Stimulated activated CD8-positive, alpha-beta memory T cell treated with anti-CD3 and anti-CD28 coated beads, Interleukin-4, amount 100 ng/mL, for 48 hours (primary cell): ENCODE data around the gene MACO1.
"Not testable (repeated sequence)": the region's sequence is repeated elsewhere in the genome, so short reads cannot be mapped to it uniquely, and the experiment has no call there.

ENCODE experiments used
- DNase-seq: peaks from one replicate; pipeline ENCODE4 v3.0.0-alpha.2; 2020

The MACO1 gene, protein sequence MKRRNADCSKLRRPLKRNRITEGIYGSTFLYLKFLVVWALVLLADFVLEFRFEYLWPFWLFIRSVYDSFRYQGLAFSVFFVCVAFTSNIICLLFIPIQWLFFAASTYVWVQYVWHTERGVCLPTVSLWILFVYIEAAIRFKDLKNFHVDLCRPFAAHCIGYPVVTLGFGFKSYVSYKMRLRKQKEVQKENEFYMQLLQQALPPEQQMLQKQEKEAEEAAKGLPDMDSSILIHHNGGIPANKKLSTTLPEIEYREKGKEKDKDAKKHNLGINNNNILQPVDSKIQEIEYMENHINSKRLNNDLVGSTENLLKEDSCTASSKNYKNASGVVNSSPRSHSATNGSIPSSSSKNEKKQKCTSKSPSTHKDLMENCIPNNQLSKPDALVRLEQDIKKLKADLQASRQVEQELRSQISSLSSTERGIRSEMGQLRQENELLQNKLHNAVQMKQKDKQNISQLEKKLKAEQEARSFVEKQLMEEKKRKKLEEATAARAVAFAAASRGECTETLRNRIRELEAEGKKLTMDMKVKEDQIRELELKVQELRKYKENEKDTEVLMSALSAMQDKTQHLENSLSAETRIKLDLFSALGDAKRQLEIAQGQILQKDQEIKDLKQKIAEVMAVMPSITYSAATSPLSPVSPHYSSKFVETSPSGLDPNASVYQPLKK

DNA sequence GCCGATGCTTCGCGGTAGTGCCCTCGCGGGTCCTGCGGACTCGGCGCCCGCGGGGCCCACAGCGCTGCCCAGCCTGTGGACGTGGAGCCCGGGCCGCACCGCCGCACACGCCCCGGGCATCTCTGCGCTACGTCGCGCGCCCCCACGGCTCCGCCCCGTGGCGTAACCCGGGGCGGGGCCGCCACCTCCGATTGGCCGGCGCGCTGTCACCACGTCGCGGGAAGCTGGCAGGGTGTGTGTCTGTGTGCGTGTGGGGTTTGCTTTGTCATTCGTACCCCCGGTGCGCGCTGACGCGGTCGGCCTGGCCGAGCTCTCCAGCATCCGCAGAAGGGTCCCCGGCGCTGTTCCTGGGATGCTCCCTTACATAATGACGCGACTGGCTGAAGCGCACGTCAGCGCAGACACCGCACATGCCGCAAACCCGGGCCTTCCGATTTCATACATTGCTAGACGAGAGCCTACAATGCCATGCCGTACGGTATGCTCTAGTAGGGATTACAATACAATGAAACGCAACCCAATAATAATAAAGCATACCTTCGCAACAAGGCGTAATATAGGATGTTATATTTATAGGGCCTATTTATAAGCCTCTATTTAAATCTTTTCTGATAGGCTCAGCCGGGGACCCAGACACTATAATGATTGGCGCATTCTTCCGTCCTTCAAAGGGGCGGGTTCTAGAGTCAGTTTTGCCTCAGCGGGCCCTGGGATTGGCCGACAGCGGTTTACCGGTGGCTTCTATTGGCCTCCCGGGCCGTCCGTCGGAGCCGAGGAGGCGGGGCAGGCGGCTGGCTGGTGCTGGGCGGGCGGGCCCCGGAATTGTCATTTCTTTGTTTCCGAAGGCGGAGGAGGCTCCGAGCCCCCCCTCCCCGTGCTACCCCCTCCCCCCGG, at the start of gene MACO1:
TSS of gene MACO1 (plus strand) at position 825 of the 894 bp plus-strand sequence. CDS start 202 bp downstream, outside the sequence.
- peak; percentile 98 for DNase-seq

DNA sequence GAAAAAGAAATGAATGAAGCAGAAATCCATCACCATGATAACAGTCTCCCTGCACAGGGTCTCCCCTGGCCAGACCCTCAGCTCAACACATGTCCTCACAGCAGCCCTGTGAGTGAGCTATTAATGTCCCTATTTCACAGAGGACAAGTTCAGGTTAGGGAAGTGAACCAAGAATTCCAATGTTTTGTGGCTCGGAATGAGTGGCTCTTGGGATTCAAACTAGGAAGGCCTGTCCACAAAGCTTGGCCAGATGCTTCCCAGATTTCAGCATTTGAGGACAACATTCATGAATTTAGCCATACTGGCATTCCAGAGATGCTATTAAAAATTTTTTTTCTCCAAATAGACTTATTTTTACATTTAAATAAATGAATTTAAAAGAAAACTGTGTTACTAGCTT, 48.2 kb upstream of the MACO1 start:
- DNase-seq, result not testable (repeated sequence)

DNA sequence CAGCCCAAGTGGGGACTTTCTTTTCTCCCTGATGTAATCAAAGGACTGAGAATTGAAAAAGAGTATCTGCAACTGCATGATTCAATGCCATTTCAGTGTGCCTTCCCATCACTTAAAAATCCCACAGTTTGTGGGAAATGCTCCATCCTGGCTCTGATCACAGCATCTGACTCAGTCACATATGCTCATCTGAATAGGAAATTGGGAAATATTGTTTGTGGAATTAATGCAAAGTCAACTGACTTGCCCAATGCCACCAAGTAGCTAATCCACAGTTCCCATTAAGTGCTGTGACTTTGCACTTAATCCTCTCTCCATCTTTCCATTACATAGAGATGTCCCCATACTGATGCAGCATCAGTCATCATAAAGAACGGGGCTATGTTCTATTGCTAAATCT, 47.6 kb upstream of the MACO1 start:
- not testable (repeated sequence) for DNase-seq

DNA sequence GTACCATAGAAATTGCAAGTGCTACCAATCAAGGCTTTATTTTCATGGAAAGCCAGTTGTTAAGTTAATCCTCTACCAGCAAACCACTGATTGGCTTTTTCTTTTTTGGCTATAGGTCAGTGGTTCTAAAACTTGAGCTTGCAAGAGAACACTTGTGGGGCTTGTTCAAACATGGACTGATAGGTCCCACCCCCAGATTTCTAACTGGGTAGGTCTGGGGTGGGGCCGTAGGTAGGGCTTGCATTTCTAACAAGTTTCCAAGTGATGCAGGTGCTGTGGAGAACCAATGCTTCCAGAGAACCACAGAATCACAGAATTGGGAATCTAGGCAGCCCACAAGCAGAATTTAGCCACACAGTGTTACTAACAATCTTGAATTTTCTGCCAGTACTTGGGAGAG, 46.8 kb upstream of the MACO1 start:
- DNase-seq, result not testable (repeated sequence)

DNA sequence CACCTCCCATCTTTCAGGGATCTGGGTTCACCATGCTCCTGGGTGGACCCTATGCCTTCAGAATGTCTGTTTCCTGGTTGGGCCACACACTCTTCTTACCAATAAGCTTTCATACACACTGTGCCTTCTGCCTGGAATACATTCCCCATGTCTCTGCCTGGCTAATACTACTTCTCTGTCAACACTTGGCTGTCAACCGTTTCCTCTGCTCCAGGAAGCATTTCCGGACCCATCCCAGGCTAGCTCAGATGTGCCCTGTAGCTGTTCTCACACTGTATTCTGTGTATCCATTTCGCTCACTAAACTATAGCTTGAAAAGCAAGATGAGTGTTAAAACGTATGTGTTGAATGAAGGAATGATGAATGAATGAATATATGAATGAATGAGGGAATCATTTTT, 43.6 kb upstream of the MACO1 start:
- DNase-seq, result not testable (repeated sequence)

DNA sequence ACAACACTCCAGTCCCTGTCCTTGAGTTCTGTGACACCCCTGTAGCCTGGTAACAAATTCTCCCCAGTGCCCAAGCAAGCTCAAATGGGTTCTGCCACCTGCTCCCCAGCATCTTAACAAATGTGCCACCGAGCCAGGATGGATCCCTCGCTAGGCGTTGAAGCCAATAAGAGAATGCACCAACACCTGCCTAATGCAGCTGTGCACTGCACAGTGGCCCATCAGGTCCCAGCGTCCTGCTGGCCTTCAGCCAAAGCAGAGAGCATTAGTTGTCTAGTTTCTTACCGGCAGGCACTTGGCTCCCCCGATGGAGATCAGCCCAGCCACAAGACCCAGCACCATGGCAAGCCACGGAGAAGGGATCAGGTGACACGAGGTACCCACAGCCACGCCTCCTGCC, 42.0 kb upstream of the MACO1 start:
- DNase-seq, result not testable (repeated sequence)

DNA sequence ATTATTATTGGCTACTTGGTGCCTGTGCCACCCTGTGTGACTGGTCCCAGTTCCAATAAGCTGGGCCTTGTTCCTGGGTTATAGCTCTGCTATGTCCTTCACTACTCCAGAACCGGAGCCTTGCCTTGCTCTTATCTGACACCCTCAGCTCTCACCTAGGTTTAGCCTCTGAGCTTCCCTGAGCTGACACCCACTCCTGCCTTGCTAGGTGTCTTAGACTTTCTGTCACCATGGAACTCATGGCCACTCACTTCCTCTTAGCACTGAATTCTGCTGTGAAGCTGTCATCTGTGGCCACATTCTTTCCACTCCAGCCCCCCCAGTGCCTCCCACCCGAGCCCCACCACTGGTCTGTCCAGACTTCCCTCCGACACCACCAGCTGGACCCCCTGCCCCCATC, 41.0 kb upstream of the MACO1 start:
- DNase-seq, result not testable (repeated sequence)

DNA sequence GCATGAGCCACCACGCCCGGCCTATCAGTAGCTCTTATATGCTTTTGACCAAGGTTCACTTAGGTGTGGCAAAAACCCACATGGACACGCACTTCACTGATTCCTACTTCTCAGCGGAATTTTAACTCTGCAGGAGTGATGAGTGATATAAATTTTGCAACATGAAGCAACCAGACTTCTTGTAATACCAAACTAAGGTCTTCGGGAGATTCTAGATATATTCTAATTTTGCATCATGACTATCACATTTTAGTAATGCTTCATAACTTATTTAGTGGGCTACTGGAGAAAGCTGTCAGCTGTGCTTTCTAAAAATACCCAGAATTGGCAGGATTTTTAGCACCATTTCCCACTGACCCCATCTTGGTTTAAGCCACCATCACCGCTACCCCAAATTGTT, 37.9 kb upstream of the MACO1 start:
- DNase-seq, result no peak

DNA sequence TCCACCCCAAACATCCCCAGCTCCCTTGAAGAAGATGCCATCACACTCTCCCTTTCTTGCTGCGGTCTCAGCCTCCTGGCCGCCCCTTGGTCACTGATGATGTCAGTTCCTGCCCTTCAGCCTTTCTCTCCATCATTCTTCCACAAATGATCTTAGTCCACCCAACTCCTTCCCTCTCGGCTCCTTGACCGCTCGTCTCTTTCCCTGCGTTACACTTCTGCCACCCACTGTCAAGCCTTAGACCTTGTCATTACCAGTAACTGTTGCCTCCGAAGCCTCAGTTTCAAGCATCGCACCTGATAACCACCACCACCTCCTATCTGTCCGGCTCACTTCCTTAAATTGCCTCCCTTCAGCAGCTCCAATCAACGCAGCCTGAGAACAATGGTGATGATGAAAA, 33.1 kb upstream of the MACO1 start:
- DNase-seq, result not testable (repeated sequence)

DNA sequence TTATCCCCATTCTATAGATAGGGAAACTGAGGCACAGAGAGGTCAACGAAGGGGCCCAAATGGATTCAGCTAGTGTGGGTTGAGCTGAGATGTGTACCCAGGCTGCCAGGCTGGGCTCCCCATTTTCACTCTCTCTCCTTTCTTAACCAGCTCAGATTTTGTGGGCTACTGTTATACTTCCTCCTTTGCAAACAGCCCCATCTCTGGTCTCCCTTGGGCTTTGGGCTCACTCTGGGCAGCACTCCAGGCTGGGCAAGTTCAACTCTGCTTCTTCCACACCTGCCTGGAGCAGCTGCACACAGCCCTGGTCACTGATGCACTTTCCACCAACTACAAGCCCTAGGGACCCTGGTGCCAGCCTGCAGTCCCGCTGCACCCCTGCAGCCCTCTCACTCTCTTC, 32.6 kb upstream of the MACO1 start:
- DNase-seq, result not testable (repeated sequence)

DNA sequence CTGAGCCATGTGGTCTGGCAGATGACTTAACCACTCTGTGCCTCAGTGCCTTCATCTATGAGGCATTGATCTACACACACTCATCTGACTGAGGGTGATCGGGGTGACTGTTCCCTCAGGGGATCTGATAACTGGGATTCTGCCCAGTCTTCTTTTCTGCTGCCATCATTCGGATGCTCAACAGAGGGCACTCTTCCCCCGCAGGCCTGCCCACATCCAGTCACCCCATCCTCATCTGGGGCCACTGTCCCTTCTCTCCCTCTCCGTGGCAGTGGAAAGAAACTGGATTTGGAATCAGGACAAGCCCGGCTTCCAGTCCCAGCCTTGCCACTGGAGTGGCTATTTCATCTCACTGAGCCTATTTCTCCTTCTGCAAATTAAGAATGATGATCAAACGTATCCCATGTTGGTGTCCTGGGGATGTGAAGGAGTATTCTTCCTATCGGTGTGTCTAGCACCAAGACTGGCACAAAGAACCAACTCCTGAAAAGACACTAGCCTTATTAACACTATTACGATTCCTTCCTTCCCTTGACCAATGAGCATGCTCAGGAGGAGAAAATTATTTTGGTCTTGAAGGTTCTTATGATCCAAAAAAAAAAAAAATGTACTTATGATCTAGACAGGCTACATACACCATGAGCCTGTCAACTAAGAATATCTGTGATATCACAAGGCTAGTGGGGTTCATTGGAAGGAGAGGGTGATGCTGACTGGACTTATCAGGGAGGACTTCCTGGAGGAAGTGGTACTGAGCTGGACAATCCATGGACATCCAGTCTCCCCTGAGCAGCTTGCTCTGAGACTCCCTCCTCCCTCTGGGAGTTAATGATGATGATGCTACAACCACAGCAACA, 27.5 kb upstream of the MACO1 start:
- peak; percentile 34 for DNase-seq

DNA sequence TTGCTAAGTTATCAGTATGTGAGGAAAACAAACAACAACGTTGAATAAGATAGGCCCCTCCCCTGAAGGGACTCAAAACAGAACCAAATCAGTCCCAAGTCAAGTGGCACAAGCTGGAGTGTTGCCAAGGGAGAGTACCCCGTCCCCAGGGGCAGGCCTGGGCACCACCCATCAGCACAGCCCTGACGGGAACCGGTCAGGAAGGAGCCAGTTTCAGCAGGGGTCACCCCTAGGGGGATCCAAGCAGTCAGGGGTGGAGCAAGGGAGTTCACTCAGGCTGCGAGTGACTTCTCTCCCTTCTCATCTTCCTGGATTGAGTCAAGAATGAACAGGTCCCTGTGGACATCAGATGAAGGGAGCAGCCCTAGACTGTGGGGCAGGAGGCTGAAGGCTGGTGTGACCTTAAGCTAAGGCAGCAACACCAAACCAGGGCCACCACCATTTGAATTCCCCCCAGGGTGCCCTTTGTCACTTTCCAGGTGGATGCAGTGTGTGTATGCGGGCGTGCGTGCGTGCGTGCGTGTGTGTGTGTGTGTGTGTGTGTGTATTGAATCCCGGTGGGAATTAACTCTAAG, 24.9 kb upstream of the MACO1 start:
- DNase-seq, result not testable (repeated sequence)

DNA sequence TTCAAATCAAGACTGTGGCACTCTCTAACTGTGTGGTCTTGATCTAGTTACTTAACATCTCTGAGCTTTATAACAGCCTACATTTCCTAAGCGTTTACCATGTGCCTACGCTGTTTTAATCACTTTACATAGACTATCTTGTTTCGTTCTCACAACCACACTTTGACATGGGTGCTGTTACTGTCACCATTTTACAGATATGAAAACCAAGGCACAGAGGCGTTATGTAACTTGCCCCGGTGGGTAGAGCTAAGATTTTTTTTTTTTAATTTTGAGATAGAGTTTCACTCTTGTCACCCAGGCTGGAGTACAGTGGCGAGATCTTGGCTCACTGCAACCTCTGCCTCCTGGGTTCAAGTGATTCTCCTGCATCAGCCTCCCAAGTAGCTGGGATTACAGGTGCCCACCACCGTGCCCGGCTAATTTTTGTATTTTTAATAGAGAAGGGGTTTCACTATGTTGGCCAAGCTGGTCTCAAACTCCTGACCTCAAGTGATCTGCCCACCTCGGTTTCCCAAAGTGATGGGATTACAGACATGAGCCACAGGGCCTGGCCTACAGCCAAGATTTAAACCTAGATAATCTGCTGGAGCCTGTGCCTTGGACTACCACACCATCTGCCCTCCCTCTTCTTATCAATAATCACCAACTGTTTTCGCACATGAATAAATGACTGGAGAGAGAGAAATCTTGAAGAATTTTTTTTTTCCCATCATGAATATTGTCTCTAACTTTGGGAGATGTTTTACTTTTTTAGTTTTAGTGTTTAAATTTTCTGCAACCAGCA, 20.9 kb upstream of the MACO1 start:
- DNase-seq, result not testable (repeated sequence)

DNA sequence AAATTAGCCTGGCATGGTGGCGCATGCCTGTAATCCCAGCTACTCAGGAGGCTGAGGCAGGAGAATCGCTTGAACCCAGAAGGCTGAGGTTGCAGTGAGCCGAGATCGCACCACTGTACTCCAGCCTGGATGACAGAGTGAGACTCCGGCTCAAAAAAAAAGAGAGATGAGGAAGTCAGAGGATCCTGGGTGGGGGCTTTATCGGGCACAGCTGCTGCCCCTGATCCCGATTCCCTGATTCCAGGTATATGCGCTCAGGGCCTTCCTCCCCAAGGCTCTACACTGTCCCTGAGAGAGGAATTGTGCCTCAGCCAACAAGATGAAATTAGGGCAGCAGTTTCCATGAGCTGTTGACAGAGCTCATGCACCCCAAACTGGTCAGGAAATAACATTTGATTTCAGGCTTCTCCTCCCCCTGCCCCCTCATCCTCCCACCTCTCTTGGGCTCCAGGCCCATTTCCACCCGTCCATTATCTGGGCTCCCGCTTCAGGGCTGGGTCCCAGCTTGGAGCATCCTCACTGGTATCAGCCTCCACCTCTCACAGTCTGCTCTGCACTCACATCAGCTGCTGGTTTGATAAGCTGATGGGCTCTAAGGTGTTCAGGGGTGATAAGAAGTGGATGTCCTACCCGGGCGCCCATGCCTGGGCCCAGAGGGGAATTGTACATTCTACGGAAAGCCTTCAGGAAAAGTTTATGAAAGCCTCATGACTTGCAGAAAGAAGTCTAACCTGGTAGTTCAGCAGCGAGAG, 17.6 kb upstream of the MACO1 start:
- not testable (repeated sequence) for DNase-seq

DNA sequence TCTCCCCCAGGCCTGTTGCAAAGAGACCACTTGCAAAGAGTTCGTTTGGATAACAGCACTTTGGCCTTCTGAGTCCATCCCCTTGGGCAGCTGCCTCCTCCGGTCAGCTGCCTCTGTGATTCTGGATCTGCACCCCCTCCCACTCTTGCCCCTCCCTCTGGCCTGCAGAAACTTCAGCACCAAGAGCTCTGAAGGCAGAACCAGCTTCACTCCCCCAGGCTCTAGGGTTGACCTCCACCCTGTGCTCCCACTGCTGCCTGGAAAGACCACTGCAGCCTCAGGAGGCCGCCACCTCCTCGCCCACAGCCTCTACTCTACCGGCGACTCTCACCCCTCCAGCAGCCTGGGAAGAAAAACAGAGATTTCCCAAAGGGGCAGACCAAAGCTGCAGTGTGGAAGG, 16.5 kb upstream of the MACO1 start:
- DNase-seq, result not testable (repeated sequence)

DNA sequence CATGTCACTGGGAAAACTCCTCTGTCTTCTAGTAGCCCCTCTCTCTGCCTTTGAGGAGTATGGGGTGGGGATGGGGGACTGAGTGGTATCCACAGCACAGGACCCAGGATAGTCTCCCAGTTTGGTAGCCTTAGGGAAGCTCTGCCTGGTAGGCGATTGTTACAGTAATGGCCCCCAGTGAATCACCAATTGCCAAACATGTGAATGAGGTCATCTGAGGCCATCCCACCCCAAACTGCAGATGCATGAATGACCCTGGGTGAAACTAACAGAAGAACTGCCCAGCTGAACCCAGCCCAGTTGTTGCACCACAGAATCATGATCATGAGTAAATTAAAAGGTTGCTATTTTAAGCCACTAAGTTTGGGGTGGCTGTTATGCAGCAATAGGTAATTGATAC, 16.1 kb upstream of the MACO1 start:
- not testable (repeated sequence) for DNase-seq

DNA sequence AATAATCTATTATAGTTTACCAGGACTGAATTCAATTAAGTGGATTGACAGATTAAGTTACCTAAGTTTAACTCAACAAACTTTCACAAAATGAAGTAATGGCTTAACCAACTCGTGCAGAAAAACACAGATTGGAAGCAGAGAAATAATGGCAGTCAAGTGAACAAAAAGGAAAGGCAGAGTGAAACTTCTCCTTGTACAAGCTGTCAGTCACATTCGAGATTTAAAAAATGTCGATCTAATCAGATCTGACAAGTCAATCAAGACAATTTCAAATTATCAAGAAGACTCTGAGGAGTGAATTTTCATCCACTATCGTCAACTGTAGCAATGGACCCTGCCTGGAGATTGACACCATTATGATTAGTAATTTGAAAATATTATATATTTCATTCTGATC, 13.4 kb upstream of the MACO1 start:
- not testable (repeated sequence) for DNase-seq

DNA sequence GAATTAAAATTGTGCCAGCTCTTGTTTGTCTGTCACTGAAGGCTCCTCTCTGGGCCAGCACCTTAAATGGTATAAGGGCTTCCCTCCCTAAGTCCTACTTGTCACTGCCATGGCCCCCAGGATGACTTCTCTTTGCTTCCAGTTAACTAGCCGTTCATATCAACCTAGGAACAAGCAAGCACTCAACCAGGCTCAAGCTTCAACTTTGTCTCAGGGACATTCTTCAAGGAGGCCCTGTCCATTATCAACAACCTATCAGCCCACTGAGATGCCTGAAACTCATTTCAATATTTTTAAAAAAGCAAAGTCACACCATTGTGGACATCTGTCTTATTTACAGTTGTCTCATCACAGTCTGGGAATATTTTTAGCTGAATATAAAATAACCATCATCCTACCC, 11.4 kb upstream of the MACO1 start:
- DNase-seq, result not testable (repeated sequence)

DNA sequence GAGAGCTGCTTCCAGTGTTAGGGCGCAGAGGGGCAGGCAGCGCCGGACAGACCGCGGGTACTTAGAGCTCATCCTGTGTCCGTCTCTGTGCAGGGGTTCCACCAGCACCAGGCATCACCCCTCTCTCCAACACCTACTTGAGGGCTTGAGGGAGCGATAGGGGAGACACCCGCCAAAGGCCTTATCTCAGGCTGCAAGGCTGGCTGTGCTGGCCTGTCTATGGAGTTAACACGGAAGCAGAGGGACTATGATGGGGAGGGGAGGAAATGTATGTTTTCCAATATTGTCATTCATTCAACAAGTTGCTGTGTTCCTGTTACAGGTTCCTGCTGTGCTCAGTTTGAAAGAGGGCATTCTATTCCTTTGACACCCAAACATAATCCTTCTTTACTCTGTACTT, 10.0 kb upstream of the MACO1 start, which contains the start of gene RHCE:
TSS of gene RHCE (minus strand) at position 111 of the 400 bp plus-strand sequence. CDS start at position 72, 39 bp downstream.
- not testable (repeated sequence) for DNase-seq

DNA sequence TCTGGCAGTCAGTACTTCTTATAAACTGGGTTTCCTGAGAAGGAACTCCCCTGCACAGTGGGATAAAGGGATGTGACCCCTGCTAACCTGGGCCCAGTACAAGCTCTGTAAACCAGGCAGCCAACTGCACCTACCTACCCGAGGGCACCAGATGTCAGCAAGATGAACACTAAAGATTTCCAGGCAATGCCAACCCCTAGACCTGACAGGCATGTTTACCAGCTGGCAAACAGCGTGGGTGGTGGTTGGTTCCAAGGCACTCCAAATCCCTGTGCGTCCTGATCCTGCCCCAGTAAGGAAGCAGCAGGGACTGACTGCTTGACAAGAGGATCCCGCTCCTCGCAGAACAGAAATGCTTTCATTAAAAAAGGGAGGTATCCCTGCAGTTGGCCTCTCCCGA, 7.5 kb upstream of the MACO1 start:
- DNase-seq, result not testable (repeated sequence)
